HG03025 (cell line): ENCODE measurements around the gene TARS1.

Experiments
- ATAC-seq: cut with Tn5 transposase; IDR thresholded peaks from one replicate; pipeline ENCODE4 v1.9.1; 2021; ENCODE audit warnings: mild to moderate bottlenecking, moderate library complexity; ENCODE audit not compliant: unreplicated experiment, low FRiP score

TARS1 gene

DNA sequence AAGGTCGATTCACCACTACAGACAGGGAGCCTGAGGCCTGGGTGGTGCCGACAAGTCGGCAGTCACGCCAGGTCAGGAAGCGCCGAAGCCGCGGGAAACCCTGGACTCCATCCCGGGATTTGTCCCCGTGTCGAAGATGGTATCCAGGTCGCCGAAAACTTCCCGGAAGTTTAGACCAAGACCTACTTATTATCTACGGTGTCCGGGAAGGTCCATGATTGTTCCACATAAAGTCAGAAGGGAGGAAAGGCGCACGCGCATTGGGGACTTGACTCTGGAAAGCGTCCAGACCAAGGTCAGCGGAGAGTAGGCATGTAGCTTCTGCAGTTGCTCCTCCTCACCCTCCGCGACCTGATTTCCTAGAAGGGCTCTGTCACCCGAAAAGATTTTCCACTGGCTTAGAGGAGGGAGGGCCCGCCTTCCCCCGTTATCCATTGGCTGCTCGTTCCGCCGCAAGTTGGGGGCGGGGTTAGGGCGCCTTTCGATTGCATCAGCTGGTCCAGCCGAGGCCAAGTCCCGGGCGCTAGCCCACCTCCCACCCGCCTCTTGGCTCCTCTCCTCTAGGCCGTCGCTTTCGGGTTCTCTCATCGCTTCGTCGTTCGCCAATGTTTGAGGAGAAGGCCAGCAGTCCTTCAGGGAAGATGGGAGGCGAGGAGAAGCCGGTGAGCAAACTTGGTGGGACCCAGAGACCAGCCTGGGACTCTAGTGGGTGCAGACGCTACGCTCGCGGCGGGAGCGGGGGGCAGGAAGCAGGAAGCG is at the start of gene TARS1:
TSS of gene TARS1 (plus strand) at position 484 of the 759 bp plus-strand sequence. CDS start at position 606, 122 bp downstream.
- peak; percentile 91 for ATAC-seq

DNA sequence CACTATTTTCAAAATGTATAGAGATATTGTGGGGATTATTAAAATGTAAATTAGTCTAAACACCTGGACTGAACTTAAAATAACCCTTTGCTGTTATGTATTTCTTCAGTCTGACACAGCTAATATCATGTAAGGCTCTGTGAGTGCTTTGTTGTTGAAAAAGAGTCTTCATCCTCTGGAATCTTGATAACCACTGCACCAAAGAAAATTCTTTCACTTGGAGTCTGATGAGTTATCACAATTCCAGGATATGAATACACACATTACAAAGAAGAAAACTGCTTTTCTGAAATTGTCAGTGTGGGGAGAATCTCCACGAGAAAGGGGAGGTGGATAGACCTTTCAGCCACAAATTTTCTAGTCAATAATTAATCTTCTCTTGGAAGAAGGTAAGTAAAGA is 42.3 kb upstream of the TARS1 start:
- ATAC-seq: no peak

DNA sequence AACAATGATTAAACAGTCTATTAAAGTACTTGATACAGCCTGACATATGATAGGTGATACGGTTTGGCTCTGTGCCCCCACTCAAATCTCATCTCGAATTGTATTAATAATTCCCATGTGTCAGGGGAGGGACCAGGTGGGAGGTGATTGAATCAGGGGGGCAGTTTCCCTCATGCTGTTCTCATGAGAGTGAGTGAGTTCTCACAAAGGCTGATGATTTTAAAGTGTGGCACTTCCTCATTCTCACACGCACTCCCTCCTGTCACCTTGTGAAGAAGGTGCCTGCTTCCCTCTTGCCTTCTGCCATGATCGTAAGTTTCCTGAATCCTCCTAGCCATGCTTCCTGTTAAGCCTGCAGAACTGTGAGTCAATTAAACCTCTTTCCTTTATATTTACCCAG is 40.1 kb upstream of the TARS1 start:
- no peak for ATAC-seq

DNA sequence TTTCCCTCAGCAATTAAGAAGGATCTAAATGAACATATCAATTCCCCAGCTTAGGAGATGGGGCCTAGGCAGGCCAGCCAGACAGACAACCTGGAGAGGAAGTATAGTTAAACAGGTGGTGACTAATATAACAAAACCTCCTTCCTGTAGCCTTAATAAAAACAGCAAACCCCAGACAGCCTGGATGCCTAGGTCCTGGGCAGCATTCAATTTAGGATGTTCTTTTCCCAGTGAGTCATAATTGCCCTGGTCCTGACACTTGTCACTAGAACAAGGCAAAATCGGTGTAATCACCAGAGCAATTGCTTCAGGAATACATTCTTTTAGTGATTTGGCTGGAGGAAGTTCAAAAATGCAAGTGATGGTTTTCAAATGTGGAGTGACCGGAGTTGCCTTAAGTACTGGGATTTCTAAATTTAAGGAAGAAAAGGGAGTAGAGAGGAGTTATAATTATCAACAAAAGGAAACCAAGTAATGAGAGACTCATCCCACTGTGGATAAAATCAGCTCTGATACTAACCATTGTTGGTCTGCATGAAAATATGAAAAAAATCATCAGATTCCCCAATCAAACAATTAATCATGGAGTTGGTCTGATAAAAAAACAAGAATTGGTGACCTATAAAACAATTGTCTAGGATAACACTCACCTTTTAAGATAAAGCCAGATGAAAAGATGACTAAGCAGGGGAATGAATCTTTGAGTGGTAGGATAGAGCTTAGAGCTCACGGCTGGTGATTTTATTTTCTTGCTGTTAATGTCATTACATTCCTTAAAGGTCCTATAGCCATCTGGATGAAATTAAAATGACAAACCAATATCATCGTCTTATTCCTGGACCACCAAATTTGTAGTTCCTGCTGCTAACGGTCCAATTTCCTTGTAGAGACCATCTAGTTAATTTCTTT is 39.0 kb upstream of the TARS1 start:
- no peak for ATAC-seq

GRCh38 chr5:33403187-33403586 is 37.6 kb upstream of the TARS1 start:
- ATAC-seq: no peak

DNA sequence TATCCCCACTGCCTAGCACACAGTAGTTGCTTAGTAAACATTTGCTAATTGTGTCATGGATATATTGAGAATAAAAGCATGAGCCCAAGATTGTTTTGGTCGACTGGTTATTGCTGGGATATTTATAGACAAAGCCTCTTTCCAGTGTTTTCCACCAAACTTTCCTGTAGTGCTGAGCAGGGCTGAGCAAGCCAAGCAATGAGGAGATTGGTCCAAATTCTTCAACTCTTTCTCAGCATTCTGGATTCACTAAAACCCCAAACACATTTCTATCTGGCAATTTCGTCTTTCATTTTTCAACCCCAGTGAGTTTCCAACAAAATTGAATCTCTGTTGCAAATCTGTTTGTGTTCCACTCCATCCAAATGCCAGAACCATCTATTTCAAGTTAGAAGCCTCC is 31.9 kb upstream of the TARS1 start:
- ATAC-seq: no peak

GRCh38 chr5:33409435-33410170 is 31.2 kb upstream of the TARS1 start:
- ATAC-seq: no peak

DNA sequence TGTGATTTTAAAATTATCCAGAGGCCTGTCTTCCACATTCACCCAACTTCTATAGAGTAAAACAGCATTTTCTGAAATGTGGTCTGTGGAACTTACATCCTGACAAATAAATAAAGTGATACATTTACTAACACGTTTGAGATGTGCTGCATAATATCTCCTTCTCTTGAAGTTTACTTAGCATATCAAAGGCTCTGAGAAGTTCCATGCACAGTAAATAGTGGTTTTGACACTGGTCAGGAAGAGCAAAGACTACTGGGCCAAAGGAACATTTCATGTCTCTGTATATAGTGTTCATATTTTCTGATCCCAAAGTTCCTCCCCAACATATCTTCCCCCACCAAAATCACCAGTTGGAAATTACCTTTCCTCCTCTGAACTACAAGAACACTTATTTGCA is 30.5 kb upstream of the TARS1 start:
- no peak for ATAC-seq

GRCh38 chr5:33411498-33411897 is 29.3 kb upstream of the TARS1 start:
- no peak for ATAC-seq

DNA sequence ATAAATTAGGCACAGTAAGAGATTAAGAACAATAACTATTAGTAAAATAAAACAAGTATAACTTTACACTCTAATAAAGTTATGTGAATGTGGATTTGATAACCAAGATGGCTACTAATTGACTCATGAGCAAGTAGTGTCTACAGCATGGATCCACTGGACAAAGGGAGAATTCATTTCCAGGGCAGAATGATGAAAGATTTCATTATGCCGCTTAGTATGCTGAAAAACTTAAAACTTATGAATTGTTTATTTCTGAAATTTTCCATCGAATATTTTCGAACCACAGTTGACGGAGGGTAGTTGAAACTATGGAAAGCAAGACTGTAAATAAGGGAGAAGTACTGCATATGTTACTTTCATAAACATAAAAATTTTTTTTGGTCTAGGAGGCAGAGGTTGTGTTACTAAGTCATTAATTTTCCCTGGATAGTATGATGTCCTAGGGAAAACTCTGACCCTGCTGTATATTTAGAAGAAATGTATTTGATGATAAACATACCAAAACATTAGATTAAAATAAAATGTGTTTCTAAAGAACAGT is 24.9 kb upstream of the TARS1 start:
- ATAC-seq: no peak

- no peak for ATAC-seq
Measured at GRCh38 chr5:33417632-33418031, 23.1 kb upstream of the TARS1 start.

DNA sequence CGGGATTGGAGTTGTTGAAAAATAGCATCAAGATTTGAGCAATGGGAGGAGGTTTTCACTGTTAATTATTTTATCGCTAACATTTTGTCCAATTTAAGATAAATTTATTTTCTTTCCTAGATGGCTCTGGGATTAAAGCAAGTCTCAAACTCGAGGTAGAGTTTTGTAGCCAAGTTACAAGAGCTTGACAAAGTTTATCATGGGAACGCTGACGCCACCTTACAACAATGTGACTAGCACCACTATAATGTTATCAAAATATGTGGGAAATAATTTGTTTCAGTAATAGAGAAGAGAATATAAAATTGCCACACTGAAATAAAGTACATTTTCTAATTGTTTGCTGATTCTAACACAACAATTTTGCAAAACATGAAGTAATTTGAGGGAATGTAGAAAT is 19.8 kb upstream of the TARS1 start:
- ATAC-seq: no peak

GRCh38 chr5:33422191-33422590 is 18.6 kb upstream of the TARS1 start:
- no peak for ATAC-seq

DNA sequence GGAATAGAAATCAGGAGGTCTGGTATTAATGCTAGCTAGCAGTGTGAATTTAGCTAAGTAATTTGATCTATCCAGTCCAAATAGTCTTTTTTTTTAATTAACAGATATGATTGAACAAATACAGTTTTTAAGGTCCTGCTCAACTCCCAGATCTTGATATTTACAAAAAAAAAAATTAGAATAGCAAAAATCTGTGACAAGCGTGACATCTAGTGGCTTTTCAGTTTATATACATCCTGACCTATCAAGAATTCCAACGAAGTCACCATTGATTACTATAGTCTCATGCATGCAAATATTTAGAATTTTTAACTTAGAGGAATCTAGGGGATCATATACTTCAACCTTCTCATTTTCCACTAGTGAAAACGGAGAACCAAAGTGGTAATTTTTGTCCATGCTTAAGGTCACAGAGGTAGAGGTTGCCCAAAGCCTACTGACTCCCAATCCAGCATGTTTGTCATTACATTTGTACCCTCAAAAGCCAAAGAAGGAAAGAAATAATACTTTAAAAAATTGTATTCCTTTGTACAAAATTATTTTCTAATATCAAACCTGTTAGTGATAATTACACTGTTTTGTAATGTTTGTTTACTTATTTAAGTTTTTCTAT is 17.6 kb upstream of the TARS1 start:
- ATAC-seq: no peak

DNA sequence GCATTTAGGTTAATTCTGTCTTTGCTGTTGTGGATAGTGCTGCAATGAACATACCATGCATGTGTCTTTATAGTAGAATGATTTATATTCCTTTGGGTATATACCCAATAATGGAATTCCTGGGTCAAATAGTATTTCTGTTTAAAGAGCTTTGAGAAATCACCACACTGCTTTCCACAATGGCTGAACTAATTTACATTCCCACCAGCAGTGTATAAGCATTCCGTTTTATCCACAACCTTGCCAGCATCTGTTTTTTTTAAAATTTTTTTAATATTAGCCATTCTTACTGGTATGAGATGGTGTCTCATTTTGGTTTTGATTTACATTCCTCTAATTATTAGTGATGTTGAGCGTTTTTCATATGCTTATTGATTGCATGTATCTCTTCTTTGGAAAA is 15.5 kb upstream of the TARS1 start:
- no peak for ATAC-seq

DNA sequence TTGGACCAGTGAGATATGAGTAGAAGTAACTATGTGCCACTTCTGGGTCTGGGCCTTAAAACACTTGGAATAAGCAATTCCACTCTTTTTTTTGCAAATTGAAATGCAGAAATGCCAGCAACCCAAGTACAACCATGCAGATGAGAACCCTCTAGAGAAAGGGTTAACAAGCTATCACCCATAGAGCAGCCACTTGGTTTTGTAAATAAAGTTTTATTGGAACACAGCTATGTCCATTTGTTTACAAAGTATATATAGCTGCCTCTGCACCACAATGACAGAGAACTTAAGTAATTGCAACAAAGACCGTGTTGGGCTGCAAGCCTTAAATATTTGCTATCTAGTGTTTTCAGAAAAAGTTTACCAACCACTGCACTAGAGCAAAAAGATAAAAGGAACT is 9.8 kb upstream of the TARS1 start:
- ATAC-seq: no peak

DNA sequence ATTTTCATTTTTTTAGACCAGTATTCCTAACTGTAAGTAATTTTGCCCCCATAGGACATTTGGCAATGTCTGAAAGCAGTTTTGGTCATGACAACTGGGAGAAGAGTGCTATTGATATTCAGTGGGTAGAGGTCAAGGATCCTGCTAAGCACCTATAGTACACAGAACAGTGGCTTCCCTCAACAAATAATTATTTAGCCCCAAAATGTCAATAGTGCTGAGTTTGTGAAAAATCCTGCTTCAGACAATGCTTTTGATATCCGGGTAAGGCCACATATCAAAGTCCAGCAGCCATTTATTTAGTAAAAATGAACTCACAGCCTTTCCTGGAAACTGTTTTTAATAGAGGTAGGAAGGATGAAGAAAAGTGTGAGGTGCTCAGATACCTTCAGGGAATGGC is 8.1 kb upstream of the TARS1 start:
- no peak for ATAC-seq

- ATAC-seq: no peak
Measured at GRCh38 chr5:33433303-33434240, 7.2 kb upstream of the TARS1 start.

GRCh38 chr5:33435893-33436490 is 4.8 kb upstream of the TARS1 start:
- ATAC-seq: peak; percentile 42
